Activated CD8-positive, alpha-beta memory T cell treated with anti-CD3 and anti-CD28 coated beads, Interleukin-2, amount 10 ng/mL, durations not matched to agents 7 days and 5 days (primary cell): ENCODE measurements around the gene NOSIP. TPM values are rescaled to one million over a fixed set of nuclear protein-coding genes. Genes with fewer than 3 reads are reported as not detected.

Source experiments
- ATAC-seq: fragments of 150-1000 bp; cut with Tn5 transposase; one replicate; pipeline ENCODE4 v1.10.0; 2021; ENCODE audit warnings: moderate library complexity
- CTCF ChIA-PET: fragments of 350-600 bp; sonication (Branson Sonifier 250); formaldehyde crosslinking; loops from one replicate; lab custom pipeline; 2021; ENCODE audit warnings: antibody characterized with exemption; lab: Charles Lee
- DNase-seq: peaks from one replicate; pipeline ENCODE4 v3.0.0-alpha.2; 2020
- H3K27ac Mint-ChIP-seq: one replicate; pipeline ENCODE4 v1.8.0; 2021; ENCODE audit warnings: mild to moderate bottlenecking, mixed read lengths
- H3K27me3 Mint-ChIP-seq: one replicate; pipeline ENCODE4 v1.8.0; 2021; ENCODE audit warnings: mixed read lengths
- H3K36me3 Mint-ChIP-seq: one replicate; pipeline ENCODE4 v1.8.0; 2021; ENCODE audit warnings: mild to moderate bottlenecking, mixed read lengths
- H3K4me1 Mint-ChIP-seq: one replicate; pipeline ENCODE4 v1.8.0; 2021; ENCODE audit warnings: mixed read lengths
- H3K4me3 Mint-ChIP-seq: one replicate; pipeline ENCODE4 v1.8.0; 2021; ENCODE audit warnings: mild to moderate bottlenecking, moderate library complexity, mixed read lengths
- H3K9me3 Mint-ChIP-seq: one replicate; pipeline ENCODE4 v1.8.0; 2022; ENCODE audit warnings: low read depth, mixed read lengths
- total RNA-seq, 2 experiments: library from RNA; stranded (reverse); gene quantifications; one replicate each; pipeline ENCODE4 v1.2.3, GENCODE V29; 2021

The NOSIP gene
- total RNA-seq, 2 experiments from 2014 or later = 77.3 to 96.1 TPM

DNA sequence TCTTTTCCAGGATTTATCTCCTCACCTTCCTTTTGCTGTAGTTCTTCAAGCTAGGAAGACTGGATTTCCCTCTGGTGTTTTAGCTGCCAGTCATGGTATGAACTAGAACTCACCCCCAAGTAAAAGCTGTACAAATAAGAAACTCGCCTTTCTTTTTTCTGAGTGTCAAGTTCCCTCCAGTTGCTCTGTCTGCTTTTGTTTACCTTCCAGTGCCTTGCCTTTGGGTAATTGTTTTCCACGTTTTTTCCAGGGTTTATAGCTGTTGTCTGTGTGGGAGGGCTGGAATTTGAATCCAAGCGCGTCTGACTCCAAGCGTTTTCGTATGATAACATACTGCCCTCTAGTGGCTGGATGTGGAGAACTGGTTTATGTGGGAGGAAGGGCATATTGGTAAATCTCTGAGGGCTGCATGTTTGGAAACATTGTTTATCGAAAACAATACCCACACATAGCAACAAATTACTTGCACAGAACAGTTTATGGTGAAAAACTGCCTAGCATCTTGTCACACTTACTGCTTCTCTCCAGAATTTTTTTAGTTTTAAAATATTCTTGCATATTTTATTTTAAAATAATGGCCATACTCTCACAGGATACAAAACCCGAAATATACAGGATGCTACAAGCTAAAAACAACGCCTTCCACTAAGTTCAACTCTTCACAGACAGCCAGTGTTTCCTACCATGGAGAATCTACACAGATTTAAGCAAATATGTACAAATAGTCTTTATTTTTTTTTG is 33.4 kb downstream of the NOSIP start:
- Mint-ChIP-seq H3K9me3 (no peaks in the 10 kb centered on the region), H3K4me1 (peaks cover 23% of the 10 kb centered on the region), H3K36me3 (peaks cover 2% of the 10 kb centered on the region), H3K4me3 (peak overlapping the region; percentile 23), H3K27me3 (no peaks in the 10 kb centered on the region), H3K27ac (peak overlapping the region; percentile 55)
- DNase-seq (peak; percentile 78), ATAC-seq (peak; percentile 85)
- CTCF ChIA-PET = interaction anchor here (0.6 to 19.1 kb wide), 33 partner anchors 8 to 260 kb away, joined by 3 to 325 read pairs (median 5); partner anchors contain the start of genes FLT3LG, NOSIP, PRMT1 and PRR12

DNA sequence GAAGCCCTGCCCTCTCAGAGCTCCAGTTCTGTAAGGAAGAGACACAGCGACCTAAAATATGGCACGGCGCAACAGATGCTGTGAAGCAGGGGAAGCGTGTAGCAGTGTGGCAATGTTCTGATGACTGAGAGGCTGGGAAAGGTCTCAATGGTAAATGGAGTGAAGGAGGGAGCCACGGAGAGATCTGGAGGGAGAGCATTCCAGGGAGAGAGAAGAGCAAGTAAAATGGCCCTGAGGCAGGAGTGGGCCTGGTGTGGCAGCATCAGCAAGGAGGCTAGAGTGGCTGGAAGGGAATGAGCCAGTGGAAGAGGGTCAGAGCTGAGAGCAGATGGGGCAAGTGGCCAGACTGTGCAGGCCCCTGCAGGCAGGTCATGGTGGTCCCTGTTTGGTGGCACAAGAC is 36.2 kb downstream of the NOSIP start:
- H3K36me3 Mint-ChIP-seq = no peaks in the 10 kb centered on the region
- peak overlapping the region; percentile 17 for H3K27ac Mint-ChIP-seq
- no peak overlapping the region for H3K4me3 Mint-ChIP-seq

DNA sequence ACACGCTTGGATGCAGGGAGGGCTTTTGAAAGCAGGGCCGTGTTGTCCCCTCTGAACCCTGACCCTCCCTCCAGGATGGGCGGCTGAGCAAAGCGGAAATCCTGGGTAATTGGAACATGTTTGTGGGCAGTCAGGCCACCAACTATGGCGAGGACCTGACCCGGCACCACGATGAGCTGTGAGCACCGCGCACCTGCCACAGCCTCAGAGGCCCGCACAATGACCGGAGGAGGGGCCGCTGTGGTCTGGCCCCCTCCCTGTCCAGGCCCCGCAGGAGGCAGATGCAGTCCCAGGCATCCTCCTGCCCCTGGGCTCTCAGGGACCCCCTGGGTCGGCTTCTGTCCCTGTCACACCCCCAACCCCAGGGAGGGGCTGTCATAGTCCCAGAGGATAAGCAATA is 37.3 kb downstream of the NOSIP start:
- Mint-ChIP-seq H3K27me3 (no peaks in the 10 kb centered on the region), H3K36me3 (no peaks in the 10 kb centered on the region), H3K4me3 (no peak overlapping the region), H3K9me3 (no peaks in the 10 kb centered on the region), H3K27ac (no peak overlapping the region), H3K4me1 (peaks cover 11% of the 10 kb centered on the region)
- DNase-seq (no peak), ATAC-seq (no peak)
- CTCF ChIA-PET = interaction anchor here (1.6 to 19.1 kb wide), 2 partner anchors 10 to 29 kb away, joined by 3 to 325 read pairs; no protein-coding TSS in a partner anchor

More for the DNA sequence above, 36.2 kb downstream of the NOSIP start:
- Mint-ChIP-seq H3K9me3 (no peaks in the 10 kb centered on the region), H3K27me3 (no peaks in the 10 kb centered on the region), H3K4me1 (peaks cover 18% of the 10 kb centered on the region)
- CTCF ChIA-PET = interaction anchor here (0.7 to 19.1 kb wide), 2 partner anchors 17 to 28 kb away, joined by 3 to 325 read pairs; partner anchors contain the start of gene RCN3
- no peak for DNase-seq
- no peak for ATAC-seq

DNA sequence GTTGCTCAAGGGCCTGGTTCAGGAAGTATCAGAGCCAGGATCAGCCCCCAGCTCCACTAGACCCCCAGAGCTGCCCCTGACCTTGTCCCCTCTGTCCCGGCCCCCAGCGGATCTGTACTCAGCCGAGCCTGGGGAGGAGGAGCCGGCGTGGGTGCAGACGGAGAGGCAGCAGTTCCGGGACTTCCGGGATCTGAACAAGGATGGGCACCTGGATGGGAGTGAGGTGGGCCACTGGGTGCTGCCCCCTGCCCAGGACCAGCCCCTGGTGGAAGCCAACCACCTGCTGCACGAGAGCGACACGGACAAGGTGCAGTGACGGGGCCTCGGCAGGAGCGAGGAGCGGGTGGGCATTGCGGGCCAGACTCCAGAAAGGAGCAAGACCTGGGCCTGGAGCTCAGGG is 37.9 kb downstream of the NOSIP start:
- no peak for ATAC-seq
- Mint-ChIP-seq H3K27ac (no peak overlapping the region), H3K36me3 (no peaks in the 10 kb centered on the region), H3K4me3 (no peak overlapping the region), H3K27me3 (no peaks in the 10 kb centered on the region), H3K4me1 (peaks cover 11% of the 10 kb centered on the region), H3K9me3 (no peaks in the 10 kb centered on the region)
- DNase-seq = no peak
- CTCF ChIA-PET = interaction anchor here (1.6 kb wide), 1 partner anchor 11 kb away, joined by 3 read pairs; no protein-coding TSS in a partner anchor

GRCh38 chr19:49541914-49542313 is 38.4 kb downstream of the NOSIP start:
- Mint-ChIP-seq H3K27me3 (no peaks in the 10 kb centered on the region), H3K9me3 (no peaks in the 10 kb centered on the region), H3K4me3 (no peak overlapping the region), H3K27ac (no peak overlapping the region), H3K4me1 (peaks cover 6% of the 10 kb centered on the region), H3K36me3 (no peaks in the 10 kb centered on the region)
- CTCF ChIA-PET = interaction anchor here (1.6 kb wide), 1 partner anchor 28 kb away, joined by 5 read pairs; no protein-coding TSS in a partner anchor
- no peak for DNase-seq
- ATAC-seq = no peak

DNA sequence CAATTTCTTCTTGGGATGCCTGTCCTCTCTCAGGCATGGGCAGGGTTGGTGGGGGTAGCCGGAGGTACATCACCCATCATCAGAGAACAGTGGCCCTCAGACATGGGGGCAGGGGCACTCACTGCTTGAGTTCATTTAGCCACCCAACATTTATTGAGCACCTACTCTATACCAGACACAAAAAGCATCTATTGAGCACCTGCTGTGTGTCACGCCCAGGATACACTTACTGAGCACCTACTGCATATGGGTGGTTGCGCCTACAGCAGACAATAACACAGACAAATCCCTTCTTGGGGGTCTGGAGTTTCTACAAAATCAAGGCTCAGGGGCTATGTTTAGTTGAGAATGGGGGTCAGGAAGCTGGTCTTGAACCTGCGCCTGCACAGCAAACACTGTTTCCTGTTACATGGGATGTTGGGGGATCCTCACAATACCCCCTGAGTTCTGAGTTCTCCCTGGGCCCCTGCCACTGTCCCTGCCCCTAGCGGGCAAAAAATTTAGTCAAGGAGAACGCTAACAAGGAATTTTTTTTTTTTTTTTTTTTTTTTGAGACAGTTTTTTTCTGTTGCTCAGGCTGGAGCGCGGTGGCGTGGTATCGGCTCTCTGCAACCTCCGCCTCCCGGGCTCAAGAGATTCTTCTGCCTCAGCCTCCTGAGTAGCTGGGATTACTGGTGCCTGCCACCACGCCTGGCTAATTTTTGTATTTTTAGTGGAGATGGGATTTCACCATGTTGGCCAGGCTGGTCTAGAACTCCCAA is 41.0 kb downstream of the NOSIP start:
- Mint-ChIP-seq H3K9me3 (no peaks in the 10 kb centered on the region), H3K36me3 (no peaks in the 10 kb centered on the region), H3K4me3 (no peak overlapping the region), H3K4me1 (peaks cover 14% of the 10 kb centered on the region), H3K27me3 (peaks cover 2% of the 10 kb centered on the region), H3K27ac (no peak overlapping the region)
- CTCF ChIA-PET = interaction anchor here (0.7 to 1.6 kb wide), 4 partner anchors 7 to 66 kb away, joined by 3 to 5 read pairs (median 4); no protein-coding TSS in a partner anchor
- DNase-seq (no peak), ATAC-seq (no peak)

- Mint-ChIP-seq H3K27ac (no peak overlapping the region), H3K4me1 (peaks cover 16% of the 10 kb centered on the region), H3K4me3 (no peak overlapping the region), H3K36me3 (no peaks in the 10 kb centered on the region), H3K9me3 (no peaks in the 10 kb centered on the region), H3K27me3 (peaks cover 2% of the 10 kb centered on the region)
- DNase-seq (no peak), ATAC-seq (no peak)
- CTCF ChIA-PET = interaction anchor here (0.9 to 1.6 kb wide), 3 partner anchors 8 to 32 kb away, joined by 3 to 5 read pairs (median 4); no protein-coding TSS in a partner anchor
Measured at GRCh38 chr19:49538643-49539042, 41.7 kb downstream of the NOSIP start.

GRCh38 chr19:49536921-49537462 is 43.4 kb downstream of the NOSIP start:
- ATAC-seq = no peak
- CTCF ChIA-PET = interaction anchor here (1.2 to 4.5 kb wide), 3 partner anchors 9 to 31 kb away, joined by 4 to 24 read pairs (median 14); no protein-coding TSS in a partner anchor
- Mint-ChIP-seq H3K27ac (no peak overlapping the region), H3K36me3 (no peaks in the 10 kb centered on the region), H3K4me1 (peaks cover 26% of the 10 kb centered on the region), H3K9me3 (no peaks in the 10 kb centered on the region), H3K27me3 (peaks cover 2% of the 10 kb centered on the region), H3K4me3 (no peak overlapping the region)
- no peak for DNase-seq

DNA sequence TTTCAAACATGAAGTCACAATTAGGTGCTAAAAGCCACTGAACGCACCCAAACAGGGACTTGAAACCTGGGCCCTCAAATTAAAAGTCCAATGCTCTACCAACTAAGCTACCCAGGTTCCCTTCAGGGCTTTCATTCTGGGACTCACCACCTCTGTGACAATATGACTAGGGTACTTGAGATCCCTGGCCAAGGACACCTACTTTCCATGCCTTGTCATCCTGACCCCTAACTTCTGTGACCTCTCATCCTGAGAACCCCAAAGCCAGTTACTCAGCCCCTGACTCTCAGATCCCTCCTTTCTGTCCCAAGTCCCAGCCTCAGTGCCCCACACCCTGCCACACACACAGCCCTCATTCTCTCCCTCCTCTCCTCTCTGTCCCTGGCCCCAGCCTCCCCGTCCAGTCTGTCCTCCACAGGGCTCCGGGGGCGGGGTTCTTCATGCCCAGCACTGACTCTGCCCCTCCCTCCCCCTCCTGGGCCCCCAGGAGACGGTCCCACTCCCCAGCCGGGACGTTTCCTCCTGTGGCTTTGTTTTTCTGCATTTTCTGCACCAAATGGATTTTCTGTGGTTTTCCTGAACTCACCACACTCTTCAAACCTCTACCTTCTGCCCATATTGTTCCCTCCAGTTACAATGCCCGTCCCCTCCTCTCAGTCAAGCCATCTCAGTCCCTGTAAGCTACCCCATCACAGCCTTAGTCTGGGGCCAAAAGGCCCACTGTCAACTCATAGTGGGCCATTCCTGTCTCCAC is 45.5 kb downstream of the NOSIP start:
- CTCF ChIA-PET = interaction anchor here (0.7 to 4.5 kb wide), 19 partner anchors 11 to 144 kb away, joined by 3 to 34 read pairs (median 5); partner anchors contain the start of genes NOSIP, PRRG2 and SCAF1
- no peaks in the 10 kb centered on the region for H3K9me3 Mint-ChIP-seq
- H3K36me3 Mint-ChIP-seq = no peaks in the 10 kb centered on the region
- DNase-seq = no peak
- peak overlapping the region; percentile 33 for H3K27ac Mint-ChIP-seq
- H3K4me3 Mint-ChIP-seq = peak overlapping the region; percentile 74
- H3K27me3 Mint-ChIP-seq = peaks cover 2% of the 10 kb centered on the region
- H3K4me1 Mint-ChIP-seq = peaks cover 23% of the 10 kb centered on the region
- no peak for ATAC-seq

DNA sequence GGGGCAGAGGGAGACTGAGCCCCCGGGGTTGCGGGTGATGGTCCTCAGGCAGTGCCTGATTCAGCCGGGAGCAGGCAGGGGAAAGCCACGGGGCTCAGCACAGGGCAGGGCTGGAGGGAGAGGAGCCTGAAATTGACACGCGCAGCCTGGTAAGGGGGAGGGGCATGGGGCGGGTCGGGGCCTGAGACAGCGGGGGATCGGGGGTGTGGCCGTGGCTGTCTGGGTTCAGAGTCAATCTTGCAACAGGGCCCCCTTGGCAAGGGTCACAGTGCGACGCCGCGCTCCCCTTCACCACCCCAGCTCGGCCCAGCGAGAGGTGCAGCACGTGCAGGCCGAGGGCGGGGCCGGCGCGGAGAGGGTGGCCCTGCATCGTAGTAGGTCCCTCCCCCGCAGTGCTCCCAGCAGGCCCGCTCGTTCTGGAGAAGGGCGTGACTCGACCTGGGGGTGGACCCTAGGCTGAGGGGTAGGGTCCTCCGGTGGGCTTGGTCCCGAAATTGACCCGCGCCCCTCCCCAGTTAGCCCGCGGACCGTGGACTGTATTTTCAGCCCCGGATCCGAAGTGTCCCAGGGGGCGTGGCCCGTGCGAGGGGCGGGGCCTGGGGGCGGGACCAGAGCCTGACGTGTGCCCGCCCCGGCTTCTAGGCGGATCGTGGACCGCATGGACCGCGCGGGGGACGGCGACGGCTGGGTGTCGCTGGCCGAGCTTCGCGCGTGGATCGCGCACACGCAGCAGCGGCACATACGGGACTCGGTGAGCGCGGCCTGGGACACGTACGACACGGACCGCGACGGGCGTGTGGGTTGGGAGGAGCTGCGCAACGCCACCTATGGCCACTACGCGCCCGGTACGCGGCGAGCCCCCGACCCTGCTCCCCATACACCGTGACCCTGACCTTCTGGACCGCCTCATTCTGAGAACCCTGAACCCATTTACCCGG is 46.5 kb downstream of the NOSIP start:
- Mint-ChIP-seq H3K9me3 (no peaks in the 10 kb centered on the region), H3K4me1 (peaks cover 23% of the 10 kb centered on the region), H3K27ac (peak overlapping the region; percentile 62), H3K27me3 (peaks cover 2% of the 10 kb centered on the region), H3K36me3 (no peaks in the 10 kb centered on the region), H3K4me3 (peak overlapping the region; percentile 74)
- ATAC-seq (peak; percentile 94), DNase-seq (peak; percentile 86)
- CTCF ChIA-PET = interaction anchor here (0.7 to 4.5 kb wide), 16 partner anchors 13 to 144 kb away, joined by 3 to 34 read pairs (median 5); partner anchors contain the start of genes NOSIP, PRRG2 and SCAF1

DNA sequence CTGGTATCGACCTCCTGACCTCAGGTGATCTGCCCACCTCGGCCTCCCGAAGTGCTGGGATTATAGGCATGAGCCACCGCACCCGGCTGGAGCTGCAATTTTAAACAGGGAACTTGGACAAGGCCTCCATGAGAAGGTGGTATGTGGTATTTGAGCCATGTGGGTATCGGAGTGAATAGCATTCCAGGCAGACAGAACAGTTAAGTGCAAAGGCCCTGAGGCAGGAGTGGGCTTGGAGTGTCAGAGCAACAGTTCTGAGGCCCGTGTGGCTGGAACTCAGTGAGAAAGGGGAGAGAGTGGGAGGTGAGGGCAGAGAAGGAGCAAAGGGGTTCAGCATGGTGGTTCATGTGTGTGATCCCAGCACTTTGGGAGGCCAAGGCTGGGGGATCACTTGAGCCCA is 49.6 kb downstream of the NOSIP start:
- Mint-ChIP-seq H3K9me3 (no peaks in the 10 kb centered on the region), H3K4me3 (no peak overlapping the region), H3K27me3 (peaks cover 5% of the 10 kb centered on the region), H3K4me1 (peaks cover 36% of the 10 kb centered on the region), H3K27ac (no peak overlapping the region), H3K36me3 (no peaks in the 10 kb centered on the region)
- CTCF ChIA-PET = interaction anchor here (1.5 kb wide), 1 partner anchor 16 kb away, joined by 4 read pairs; no protein-coding TSS in a partner anchor
- ATAC-seq (no peak), DNase-seq (no peak)
